Measurements from ENCODE around the gene AHR.
A peak's percentile ranks its signal among the peaks of the same experiment; 100 is the strongest.

The AHR gene

GRCh38 chr7:17302575-17303142, 4.2 kb downstream of the AHR start:
- FAIRE-seq: no peak
- no peak for DNase-seq (ENCODE audit: insufficient read length, low spot score)

- peak; percentile 28 for DNase-seq (ENCODE audit: insufficient read length, low spot score)
Measured at GRCh38 chr7:17304926-17305325, 6.5 kb downstream of the AHR start.

GRCh38 chr7:17305387-17306171, 7.1 kb downstream of the AHR start:
- no peak for FAIRE-seq
- DNase-seq (ENCODE audit: insufficient read length, low spot score): no peak

More at GRCh38 chr7:17304926-17305325, 6.5 kb downstream of the AHR start:
- FAIRE-seq: no peak

- DNase-seq (ENCODE audit: insufficient read length, low spot score) (no peak), FAIRE-seq (no peak)
Measured at GRCh38 chr7:17307000-17307399, 8.5 kb downstream of the AHR start.

- FAIRE-seq: no peak
Measured at GRCh38 chr7:17307558-17307957, 9.1 kb downstream of the AHR start.

GRCh38 chr7:17307969-17308648, 9.7 kb downstream of the AHR start:
- no peak for DNase-seq (ENCODE audit: insufficient read length, low spot score)
- FAIRE-seq: no peak

More at GRCh38 chr7:17307558-17307957, 9.1 kb downstream of the AHR start:
- DNase-seq (ENCODE audit: insufficient read length, low spot score): no peak

GRCh38 chr7:17311194-17311593, 12.7 kb downstream of the AHR start:
- FAIRE-seq (no peak), DNase-seq (ENCODE audit: insufficient read length, low spot score) (no peak)

GRCh38 chr7:17311952-17312351, 13.5 kb downstream of the AHR start:
- no peak for FAIRE-seq
- no peak for DNase-seq (ENCODE audit: insufficient read length, low spot score)

GRCh38 chr7:17312641-17313040, 14.2 kb downstream of the AHR start:
- DNase-seq (ENCODE audit: insufficient read length, low spot score) (no peak), FAIRE-seq (no peak)

GRCh38 chr7:17313194-17313593, 14.7 kb downstream of the AHR start:
- FAIRE-seq (no peak), DNase-seq (ENCODE audit: insufficient read length, low spot score) (no peak)

GRCh38 chr7:17315974-17316373, 17.5 kb downstream of the AHR start:
- FAIRE-seq: no peak
- no peak for DNase-seq (ENCODE audit: insufficient read length, low spot score)

GRCh38 chr7:17318146-17318545, 19.7 kb downstream of the AHR start:
- FAIRE-seq: no peak
- no peak for DNase-seq (ENCODE audit: insufficient read length, low spot score)

GRCh38 chr7:17319164-17320101, 21.0 kb downstream of the AHR start:
- DNase-seq (ENCODE audit: insufficient read length, low spot score): no peak
- no peak for FAIRE-seq

- FAIRE-seq (no peak), DNase-seq (ENCODE audit: insufficient read length, low spot score) (no peak)
Measured at GRCh38 chr7:17320102-17320497, 21.6 kb downstream of the AHR start.

- FAIRE-seq: no peak
- no peak for DNase-seq (ENCODE audit: insufficient read length, low spot score)
Measured at GRCh38 chr7:17320657-17321056, 22.2 kb downstream of the AHR start.

GRCh38 chr7:17325364-17325763, 26.9 kb downstream of the AHR start:
- DNase-seq (ENCODE audit: insufficient read length, low spot score): no peak
- FAIRE-seq: no peak

GRCh38 chr7:17326378-17326777, 27.9 kb downstream of the AHR start:
- DNase-seq (ENCODE audit: insufficient read length, low spot score): no peak
- no peak for FAIRE-seq

- no peak for FAIRE-seq
- no peak for DNase-seq (ENCODE audit: insufficient read length, low spot score)
Measured at GRCh38 chr7:17328641-17329040, 30.2 kb downstream of the AHR start.

GRCh38 chr7:17329440-17329839, 31.0 kb downstream of the AHR start:
- no peak for FAIRE-seq
- no peak for DNase-seq (ENCODE audit: insufficient read length, low spot score)

GRCh38 chr7:17331891-17332501, 33.5 kb downstream of the AHR start:
- DNase-seq (ENCODE audit: insufficient read length, low spot score) (no peak), FAIRE-seq (no peak)

All from HTR-8/SVneo (cell line).